ENCODE data around the gene LCOR.
A peak's percentile ranks its signal among the peaks of the same experiment; 100 is the strongest.

The LCOR gene

GRCh38 chr10:96880575-96880974 is 48.5 kb downstream of the LCOR start:
- FAIRE-seq: no peak
- DNase-seq (ENCODE audit: insufficient read length, low spot score): no peak

GRCh38 chr10:96889415-96890171 is 57.5 kb downstream of the LCOR start:
- FAIRE-seq (no peak), DNase-seq (ENCODE audit: insufficient read length, low spot score) (no peak)

DNA sequence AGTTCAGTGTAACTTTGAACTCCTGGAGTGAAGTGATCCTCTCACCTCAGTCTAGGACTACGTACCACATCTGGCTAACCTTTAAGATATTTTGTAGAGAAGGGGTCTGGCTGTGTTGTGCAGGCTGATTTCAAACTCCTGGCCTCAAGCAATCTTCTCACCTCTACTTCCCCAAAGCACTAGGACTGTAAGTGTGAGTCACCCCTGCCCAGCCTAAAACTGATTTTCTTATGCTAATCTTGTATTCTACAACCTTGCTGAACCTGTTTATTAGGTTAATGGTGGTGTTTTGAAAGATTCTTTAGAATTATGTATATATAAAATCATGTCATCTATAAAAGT is 58.0 kb downstream of the LCOR start:
- DNase-seq (ENCODE audit: insufficient read length, low spot score) (no peak), FAIRE-seq (no peak)

DNA sequence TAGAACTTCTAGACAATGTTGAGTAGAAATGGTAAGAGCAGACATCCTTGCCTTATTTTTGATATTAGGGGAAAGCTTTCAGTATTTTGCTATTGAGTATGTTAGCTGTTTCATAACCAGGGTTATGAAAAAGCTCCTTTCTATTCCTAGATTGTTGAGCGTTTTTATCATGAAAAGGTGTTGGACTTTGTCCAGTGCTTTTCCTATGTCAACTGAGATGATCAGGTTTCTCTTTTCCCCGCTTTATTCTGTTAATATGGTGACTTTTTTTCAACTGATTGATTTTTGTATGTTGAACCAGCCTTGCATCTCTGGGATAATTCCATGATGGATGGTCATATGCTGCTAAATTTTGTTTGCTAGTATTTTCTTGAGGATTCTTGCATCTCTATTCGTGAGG is 58.5 kb downstream of the LCOR start:
- FAIRE-seq: peak; percentile 72
- DNase-seq (ENCODE audit: insufficient read length, low spot score): no peak

DNA sequence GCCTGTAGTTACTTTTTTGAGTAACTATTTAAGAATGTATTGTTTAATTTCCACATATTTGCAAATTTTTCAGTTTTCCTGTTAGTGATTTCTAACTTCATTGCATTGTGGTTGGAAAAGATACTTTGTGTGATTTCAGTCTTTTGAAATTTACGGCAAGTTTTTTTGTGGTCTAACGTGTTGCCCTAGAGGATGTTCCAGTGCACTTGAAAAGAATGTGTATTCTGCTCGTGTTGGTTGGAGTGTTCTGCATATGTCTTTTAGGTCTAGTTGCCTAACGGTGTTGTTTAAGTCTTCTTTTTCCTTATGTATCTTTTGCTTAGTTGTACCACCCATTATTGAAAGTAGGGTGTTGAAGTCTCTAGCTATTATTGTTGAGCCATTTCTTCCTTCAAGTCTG is 59.7 kb downstream of the LCOR start:
- FAIRE-seq: no peak

DNA sequence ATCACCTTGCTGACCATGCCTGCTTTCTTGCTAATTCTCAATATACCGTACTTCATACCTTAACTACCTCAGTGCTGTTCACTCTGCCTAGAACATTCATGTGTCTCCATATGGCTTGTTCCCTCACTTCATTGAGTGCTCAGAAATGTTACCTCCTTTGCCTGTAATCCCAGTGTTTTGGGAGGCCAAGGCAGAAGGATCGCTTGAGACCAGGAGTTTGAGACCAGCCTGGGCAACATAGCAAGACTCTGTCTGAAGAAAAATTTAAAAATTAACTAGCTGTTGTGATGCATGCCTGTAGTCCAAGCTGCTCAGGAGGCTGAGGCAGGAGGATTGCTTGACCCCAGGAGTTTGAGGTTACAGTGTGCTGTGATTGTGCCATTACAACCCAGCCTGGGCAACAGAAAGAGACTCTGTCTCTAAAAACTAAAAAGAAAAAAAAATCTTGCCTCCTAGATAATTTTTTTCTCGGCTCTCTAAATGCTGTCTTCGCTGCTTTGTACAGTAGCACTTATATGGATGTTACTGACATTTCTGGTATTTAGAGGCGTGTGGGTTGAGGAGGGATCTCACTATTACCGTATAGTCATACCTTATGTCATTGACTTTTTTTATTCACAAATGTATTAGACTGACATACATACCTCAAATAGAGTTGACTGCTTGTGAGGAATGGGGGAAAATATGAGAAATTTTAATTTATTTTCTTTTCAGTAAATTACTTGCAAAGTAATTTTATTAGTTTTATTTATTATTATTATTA is 63.7 kb downstream of the LCOR start:
- FAIRE-seq: no peak

More for the DNA sequence above, 59.7 kb downstream of the LCOR start:
- DNase-seq (ENCODE audit: insufficient read length, low spot score): no peak

GRCh38 chr10:96896884-96897589 is 64.9 kb downstream of the LCOR start:
- FAIRE-seq (peak; percentile 88), DNase-seq (ENCODE audit: insufficient read length, low spot score) (no peak)

More for the DNA sequence above, 63.7 kb downstream of the LCOR start:
- DNase-seq (ENCODE audit: insufficient read length, low spot score): no peak

- DNase-seq (ENCODE audit: insufficient read length, low spot score) (no peak), FAIRE-seq (no peak)
Observed at GRCh38 chr10:96902117-96902516, 70.0 kb downstream of the LCOR start.

DNA sequence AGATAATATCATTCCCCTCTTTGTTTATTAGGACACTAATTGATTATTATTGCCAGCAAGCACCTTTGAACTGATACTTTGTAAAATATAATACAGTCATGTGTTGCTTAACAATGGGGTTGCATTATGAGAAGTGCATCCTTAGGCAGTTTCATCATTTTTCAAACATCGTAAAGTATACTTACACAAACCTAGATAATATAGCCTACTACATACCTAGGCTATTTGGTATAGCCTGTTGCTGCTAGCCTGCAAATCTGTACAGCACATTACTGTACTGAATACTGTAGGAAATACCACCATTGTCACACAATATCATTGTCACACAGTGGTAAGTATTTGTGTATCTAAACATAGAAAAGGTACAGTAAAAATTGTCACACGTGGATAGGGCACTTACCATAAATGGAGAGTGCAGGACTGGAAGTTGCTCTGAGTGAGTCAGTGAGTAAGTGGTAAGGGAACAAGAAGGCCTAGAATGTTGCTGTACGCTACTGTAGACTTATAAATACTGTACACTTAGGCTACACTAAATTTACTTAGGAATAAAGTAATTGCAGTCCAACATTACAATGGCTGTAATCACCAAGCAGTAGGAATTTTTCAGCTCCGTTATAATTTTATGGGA is 70.7 kb downstream of the LCOR start:
- FAIRE-seq: peak; percentile 54
- no peak for DNase-seq (ENCODE audit: insufficient read length, low spot score)

GRCh38 chr10:96904648-96905047 is 72.5 kb downstream of the LCOR start:
- FAIRE-seq (no peak), DNase-seq (ENCODE audit: insufficient read length, low spot score) (no peak)

DNA sequence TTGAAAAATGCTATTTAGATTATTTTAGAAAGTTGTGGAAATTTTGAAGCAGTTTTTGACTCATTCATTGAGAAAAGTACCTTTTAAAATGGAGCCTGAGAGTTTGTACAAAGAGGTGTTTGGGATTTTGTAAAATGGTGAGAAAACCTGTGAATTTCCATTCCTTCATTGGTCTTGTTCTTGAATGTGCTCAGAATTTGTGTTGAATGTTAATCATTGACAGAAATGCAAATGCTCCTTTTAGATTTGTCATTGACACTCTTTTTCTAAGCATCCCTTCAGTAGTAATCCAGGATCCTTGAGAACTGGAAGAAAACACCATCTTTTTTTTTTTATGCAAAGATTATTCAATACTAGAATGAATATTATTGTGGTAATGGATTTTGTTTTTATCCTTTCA is 74.8 kb downstream of the LCOR start:
- FAIRE-seq (peak; percentile 83), DNase-seq (ENCODE audit: insufficient read length, low spot score) (peak; percentile 29)

- FAIRE-seq: peak; percentile 80
- DNase-seq (ENCODE audit: insufficient read length, low spot score): peak; percentile 12
Observed at GRCh38 chr10:96910488-96911395, 78.6 kb downstream of the LCOR start.

DNA sequence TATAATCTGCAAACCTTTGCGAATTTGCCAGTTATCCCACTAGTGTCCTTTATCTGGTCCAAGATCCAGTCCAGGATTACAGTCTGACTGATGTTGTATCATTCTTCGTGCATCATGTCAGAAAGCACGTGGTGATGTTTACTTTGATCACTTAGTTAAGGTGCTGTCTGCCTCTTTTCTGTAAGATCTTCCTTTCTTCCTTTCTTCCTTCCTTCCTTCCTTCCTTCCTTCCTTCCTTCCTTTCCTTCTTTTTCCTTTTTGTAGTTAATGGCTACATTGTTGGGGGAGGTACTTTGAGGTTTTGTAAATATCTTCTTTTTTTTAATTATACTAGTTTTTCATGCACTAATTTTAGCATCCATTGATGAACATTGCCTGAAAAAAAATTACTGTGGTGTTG is 80.3 kb downstream of the LCOR start:
- FAIRE-seq (no peak), DNase-seq (ENCODE audit: insufficient read length, low spot score) (no peak)

DNA sequence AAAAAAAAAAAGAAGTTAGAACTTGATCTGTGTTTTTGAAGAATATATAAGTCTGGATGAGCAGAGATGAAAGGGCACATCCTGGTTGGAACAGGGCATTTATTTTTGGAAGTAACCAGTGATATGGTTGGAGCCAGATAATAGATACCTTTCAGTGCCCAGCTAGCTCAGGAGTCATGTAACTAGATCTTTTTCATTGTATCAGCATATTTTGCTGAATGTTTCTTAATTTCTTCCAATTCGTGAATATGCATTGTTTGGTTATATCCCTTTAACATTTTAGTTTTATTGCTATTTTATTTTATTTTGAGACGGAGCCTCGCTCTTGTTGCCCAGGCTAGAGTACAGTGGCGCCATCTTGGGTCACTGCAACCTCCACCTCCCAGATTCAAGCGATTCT is 81.8 kb downstream of the LCOR start:
- DNase-seq (ENCODE audit: insufficient read length, low spot score) (no peak), FAIRE-seq (no peak)

DNA sequence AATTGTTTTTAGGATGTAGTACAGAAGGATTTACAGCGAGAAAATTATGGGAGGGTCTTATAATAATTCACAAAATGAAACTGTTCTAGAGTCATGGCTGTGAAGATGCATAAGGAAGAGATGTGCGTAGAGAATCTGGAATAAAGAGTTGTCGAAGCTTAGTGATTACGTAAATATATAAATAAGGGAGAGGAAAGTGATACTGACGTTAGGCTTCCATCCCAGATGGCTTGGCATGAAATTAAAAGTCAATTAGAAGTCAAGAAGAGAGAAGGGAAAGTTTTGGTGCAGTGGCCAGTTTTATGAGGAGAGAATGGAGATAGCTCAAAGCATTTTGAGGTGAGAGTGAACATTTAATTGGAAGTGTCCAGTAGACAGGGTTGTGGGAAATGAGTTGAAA is 85.5 kb downstream of the LCOR start:
- no peak for FAIRE-seq
- DNase-seq (ENCODE audit: insufficient read length, low spot score): no peak

GRCh38 chr10:96918214-96919002 is 86.3 kb downstream of the LCOR start:
- DNase-seq (ENCODE audit: insufficient read length, low spot score) (no peak), FAIRE-seq (no peak)

GRCh38 chr10:96919785-96920430 is 87.8 kb downstream of the LCOR start:
- DNase-seq (ENCODE audit: insufficient read length, low spot score) (no peak), FAIRE-seq (no peak)

DNA sequence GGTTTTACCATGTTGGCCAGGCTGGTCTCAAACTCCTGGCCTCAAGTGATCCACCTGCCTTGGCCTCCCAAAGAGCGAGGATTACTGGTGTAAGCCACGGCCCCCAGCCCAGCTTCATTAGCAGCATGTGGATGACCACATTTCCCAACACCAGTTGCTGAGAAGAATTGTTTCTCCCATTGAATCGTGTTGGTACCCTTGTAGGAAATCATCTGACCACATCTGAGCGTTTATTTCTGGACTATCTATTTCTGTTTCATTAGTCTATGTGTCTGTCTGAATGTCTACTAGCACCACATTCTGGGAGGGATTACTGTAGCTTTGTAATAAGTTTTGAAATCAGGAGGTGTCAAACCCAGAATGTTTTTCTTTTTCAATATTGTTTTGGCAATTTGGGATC is 89.6 kb downstream of the LCOR start:
- no peak for FAIRE-seq
- DNase-seq (ENCODE audit: insufficient read length, low spot score): no peak
